ENCODE results near the gene SCN5A. TPM values are rescaled to one million over a fixed set of nuclear protein-coding genes. Genes with fewer than 3 reads are reported as not detected.

Gene SCN5A
- total and polyA plus RNA-seq, 2 donors (not counting 1 experiment from before 2014, with no cell fraction given): 0.20 to 0.37 TPM

DNA sequence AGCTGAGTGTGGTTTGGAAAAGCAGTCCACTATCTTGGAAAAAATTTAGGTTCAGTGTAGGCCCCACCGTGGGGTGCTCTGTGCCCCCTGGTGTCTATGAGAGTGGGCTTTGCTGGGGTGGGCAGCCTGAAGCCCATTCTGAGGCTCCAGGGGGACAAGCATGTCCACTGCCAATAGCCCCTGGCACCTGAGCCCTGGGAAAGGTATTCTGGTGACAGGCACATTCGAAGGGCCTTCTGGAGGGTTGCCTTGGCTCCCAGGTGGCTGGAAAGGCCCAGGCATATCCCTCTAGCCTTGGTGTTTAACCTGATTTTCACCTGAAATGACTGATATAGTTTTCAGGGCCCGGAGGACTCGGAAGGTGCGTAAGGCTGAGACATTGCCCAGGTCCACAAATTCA lies 36.1 kb downstream of the SCN5A start:
- no peak overlapping the region for H2AFZ ChIP-seq (ENCODE audit: insufficient read depth, low read depth, low read length, poor library complexity, severe bottlenecking)
- ChIA-PET POLR2A (no interaction called here), CTCF (no interaction called here)
- Mint-ChIP-seq H3K9me3 (ENCODE audit: insufficient read depth) (no peaks in the 10 kb centered on the region), H3K27me3 (peaks cover 9% of the 10 kb centered on the region), H3K4me3 (no peak overlapping the region), H3K27ac (no peak overlapping the region), H3K4me1 (no peaks in the 10 kb centered on the region)
- H3K4me1 ChIP-seq (ENCODE audit: control insufficient read depth in 2 of 2, insufficient read depth in 2 of 2, low read length in 2 of 2): no peaks in the 10 kb centered on the region
- H3K27me3 ChIP-seq (replicated peaks in 1 of 4; ENCODE audit: control extremely low read depth in 1 of 4, control insufficient read depth in 3 of 4, insufficient read depth in 4 of 4, low read length in 3 of 4): no peaks in the 10 kb centered on the region
- no peak overlapping the region for H3K9ac ChIP-seq (ENCODE audit: low read length)
- H4K20me1 ChIP-seq (ENCODE audit: control insufficient read depth, insufficient read depth, low read length, poor library complexity, severe bottlenecking): no peaks in the 10 kb centered on the region
- ATAC-seq (ENCODE audit: low read depth) (no peak), DNase-seq (no peak)
- no peaks in the 10 kb centered on the region for H3K9me3 ChIP-seq (ENCODE audit: control extremely low read depth in 1 of 3, control insufficient read depth in 2 of 3, insufficient read depth in 1 of 3, low read length in 2 of 3)
- intact Hi-C loops (cut with micrococcal nuclease): no loop called here
- WGBS (ENCODE audit: insufficient coverage): 91% methylated on average over 3 of the region's 5 CpGs
- H3K4me2 ChIP-seq (replicated peaks; ENCODE audit: low read depth, low read length, poor library complexity, severe bottlenecking): no peak overlapping the region
- no peaks in the 10 kb centered on the region for H3K36me3 ChIP-seq (replicated peaks in 1 of 2; ENCODE audit: control extremely low read depth in 1 of 2, control insufficient read depth in 1 of 2, extremely low read depth in 1 of 2, insufficient read depth in 2 of 2, low read length in 1 of 2)
- no peak overlapping the region for H3K27ac ChIP-seq (ENCODE audit: low read length in 2 of 2)
- H3K79me2 ChIP-seq (ENCODE audit: control insufficient read depth, insufficient read depth, low read length): no peaks in the 10 kb centered on the region
- no peak overlapping the region for H3K4me3 ChIP-seq (ENCODE audit: control extremely low read depth in 1 of 5, extremely low read depth in 1 of 5, insufficient read depth in 1 of 5, low read depth in 2 of 5, low read length in 4 of 5)
- TF ChIP-seq EZH2 (IDR thresholded peaks at IDR 0.05; ENCODE audit: borderline replicate concordance, insufficient read depth, low read depth, low read length, poor library complexity, severe bottlenecking): no peak
- TF ChIP-seq, protein P1, sequence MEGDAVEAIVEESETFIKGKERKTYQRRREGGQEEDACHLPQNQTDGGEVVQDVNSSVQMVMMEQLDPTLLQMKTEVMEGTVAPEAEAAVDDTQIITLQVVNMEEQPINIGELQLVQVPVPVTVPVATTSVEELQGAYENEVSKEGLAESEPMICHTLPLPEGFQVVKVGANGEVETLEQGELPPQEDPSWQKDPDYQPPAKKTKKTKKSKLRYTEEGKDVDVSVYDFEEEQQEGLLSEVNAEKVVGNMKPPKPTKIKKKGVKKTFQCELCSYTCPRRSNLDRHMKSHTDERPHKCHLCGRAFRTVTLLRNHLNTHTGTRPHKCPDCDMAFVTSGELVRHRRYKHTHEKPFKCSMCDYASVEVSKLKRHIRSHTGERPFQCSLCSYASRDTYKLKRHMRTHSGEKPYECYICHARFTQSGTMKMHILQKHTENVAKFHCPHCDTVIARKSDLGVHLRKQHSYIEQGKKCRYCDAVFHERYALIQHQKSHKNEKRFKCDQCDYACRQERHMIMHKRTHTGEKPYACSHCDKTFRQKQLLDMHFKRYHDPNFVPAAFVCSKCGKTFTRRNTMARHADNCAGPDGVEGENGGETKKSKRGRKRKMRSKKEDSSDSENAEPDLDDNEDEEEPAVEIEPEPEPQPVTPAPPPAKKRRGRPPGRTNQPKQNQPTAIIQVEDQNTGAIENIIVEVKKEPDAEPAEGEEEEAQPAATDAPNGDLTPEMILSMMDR (IDR thresholded peaks at IDR 0.05): no peak

DNA sequence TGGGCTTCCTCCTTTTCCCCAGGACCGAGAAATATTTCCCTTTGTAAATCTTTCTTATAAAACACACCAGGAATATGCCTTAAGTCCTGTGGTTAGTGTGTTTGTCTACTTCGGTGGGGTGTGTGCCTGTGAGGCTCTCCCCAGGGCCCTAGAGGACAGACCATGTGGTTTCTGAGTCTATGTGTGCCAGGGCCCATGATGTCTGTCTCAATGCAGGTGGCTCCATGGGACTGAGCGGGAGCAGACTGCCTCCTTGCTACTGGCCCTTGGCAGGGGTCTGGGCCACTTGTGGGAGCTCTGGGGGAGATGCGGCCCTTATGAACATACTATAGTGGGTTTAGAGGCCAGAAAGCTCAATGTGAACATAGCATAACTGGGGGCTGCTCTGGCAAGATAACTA lies 37.6 kb downstream of the SCN5A start:
- H2AFZ ChIP-seq (ENCODE audit: insufficient read depth, low read depth, low read length, poor library complexity, severe bottlenecking): no peak overlapping the region
- H3K9ac ChIP-seq (ENCODE audit: low read length): no peak overlapping the region
- no peak overlapping the region for H3K27ac Mint-ChIP-seq
- no peaks in the 10 kb centered on the region for H3K4me1 Mint-ChIP-seq
- peaks cover 3% of the 10 kb centered on the region for H3K27me3 Mint-ChIP-seq
- no peaks in the 10 kb centered on the region for H3K4me1 ChIP-seq (ENCODE audit: control insufficient read depth in 2 of 2, insufficient read depth in 2 of 2, low read length in 2 of 2)
- H3K27me3 ChIP-seq (replicated peaks in 1 of 4; ENCODE audit: control extremely low read depth in 1 of 4, control insufficient read depth in 3 of 4, insufficient read depth in 4 of 4, low read length in 3 of 4): no peaks in the 10 kb centered on the region
- H3K9me3 Mint-ChIP-seq (ENCODE audit: insufficient read depth): no peaks in the 10 kb centered on the region
- POLR2A ChIA-PET: no interaction called here
- no peak overlapping the region for H3K4me3 ChIP-seq (ENCODE audit: control extremely low read depth in 1 of 5, extremely low read depth in 1 of 5, insufficient read depth in 1 of 5, low read depth in 2 of 5, low read length in 4 of 5)
- H3K27ac ChIP-seq (ENCODE audit: low read length in 2 of 2): no peak overlapping the region
- WGBS (ENCODE audit: insufficient coverage): 40% methylated on average over 1 of the region's 4 CpGs
- intact Hi-C loops (cut with micrococcal nuclease): no loop called here
- ATAC-seq (ENCODE audit: low read depth) (no peak), DNase-seq (no peak)
- no peaks in the 10 kb centered on the region for H3K79me2 ChIP-seq (ENCODE audit: control insufficient read depth, insufficient read depth, low read length)
- H4K20me1 ChIP-seq (ENCODE audit: control insufficient read depth, insufficient read depth, low read length, poor library complexity, severe bottlenecking): no peaks in the 10 kb centered on the region
- CTCF ChIA-PET: no interaction called here
- no peak overlapping the region for H3K4me2 ChIP-seq (replicated peaks; ENCODE audit: low read depth, low read length, poor library complexity, severe bottlenecking)
- TF ChIP-seq EZH2 (IDR thresholded peaks at IDR 0.05; ENCODE audit: borderline replicate concordance, insufficient read depth, low read depth, low read length, poor library complexity, severe bottlenecking): no peak
- TF ChIP-seq, protein P1 (IDR thresholded peaks at IDR 0.05): no peak
- H3K36me3 ChIP-seq (replicated peaks in 1 of 2; ENCODE audit: control extremely low read depth in 1 of 2, control insufficient read depth in 1 of 2, extremely low read depth in 1 of 2, insufficient read depth in 2 of 2, low read length in 1 of 2): no peaks in the 10 kb centered on the region
- no peaks in the 10 kb centered on the region for H3K9me3 ChIP-seq (ENCODE audit: control extremely low read depth in 1 of 3, control insufficient read depth in 2 of 3, insufficient read depth in 1 of 3, low read length in 2 of 3)
- H3K4me3 Mint-ChIP-seq: no peak overlapping the region
